SK-N-SH (cell line): ENCODE data around the gene KCNA10.

ENCODE experiments used
- CTCF ChIP-seq: fragments of 200-600 bp; sonication (generic); IDR thresholded peaks from 2 replicates; pipeline ENCODE4 v1.6.1; 2017; ENCODE audit warnings: antibody characterized with exemption, mild to moderate bottlenecking, moderate library complexity
- EP300 ChIP-seq, 2 experiments: IDR thresholded peaks; 2 replicates each; pipeline versions ENCODE4 v1.4.0 to v1.6.1; 2012; ENCODE audit warnings: borderline replicate concordance in 1 of 2, low read depth in 1 of 2, low read length in 1 of 2
- EZH2phosphoT487 ChIP-seq: fragments of 200-600 bp; sonication (generic); IDR thresholded peaks from 2 replicates; pipeline ENCODE4 v1.6.1; 2017; ENCODE audit warnings: low read depth, mixed run types, mild to moderate bottlenecking, antibody characterized with exemption, moderate library complexity, borderline replicate concordance
- FOXM1 ChIP-seq: IDR thresholded peaks from 2 replicates; pipeline ENCODE4 v1.4.0; 2012; ENCODE audit warnings: low read depth, mild to moderate bottlenecking
- TAF1 ChIP-seq: IDR thresholded peaks from 2 replicates; pipeline ENCODE4 v1.6.1; 2012; ENCODE audit warnings: low read depth, mild to moderate bottlenecking, low read length, moderate library complexity, borderline replicate concordance

GRCh38 chr1:110493059-110493699 is 25.8 kb downstream of the KCNA10 start:
- no peak for TF ChIP-seq TAF1
- TF ChIP-seq CTCF: no peak
- TF ChIP-seq FOXM1: no peak
- TF ChIP-seq EZH2phosphoT487: no peak
- TF ChIP-seq EP300 (IDR thresholded peaks at IDR 0.05; ENCODE audit: borderline replicate concordance in 1 of 2, low read depth in 1 of 2, low read length in 1 of 2): no peak
